WTC11 (cell line): ENCODE data around the gene XRCC1. TPM values are rescaled to one million over a fixed set of nuclear protein-coding genes. Genes with fewer than 3 reads are reported as not detected.
A peak's percentile ranks its signal among the peaks of the same experiment; 100 is the strongest.
"Not testable (repeated sequence)": the region's sequence is repeated elsewhere in the genome, so short reads cannot be mapped to it uniquely, and the experiment has no call there.

ENCODE experiments used
- ATAC-seq: fragments of 200-7000 bp; cut with Tn5 transposase; 2 replicates; pipeline ENCODE4 v1.10.0; 2021; ENCODE audit warnings: mild to moderate bottlenecking, moderate library complexity
- CTCF ChIA-PET: fragments of 300-600 bp; sonication (Branson Sonifier 250); formaldehyde crosslinking; loops from one replicate; lab custom pipeline; 2021; ENCODE audit warnings: antibody characterized with exemption; lab: Charles Lee
- POLR2A ChIA-PET: fragments of 350-600 bp; sonication (Branson Sonifier 250); formaldehyde crosslinking; loops from one replicate; lab custom pipeline; 2021; ENCODE audit warnings: antibody characterized with exemption; lab: Charles Lee
- DNase-seq: peaks from one replicate; pipeline ENCODE4 v3.0.0; 2021; ENCODE audit warnings: low spot score
- H3K27ac Mint-ChIP-seq: 2 replicates; pipeline ENCODE4 v1.8.0; 2021; ENCODE audit warnings: mixed read lengths
- H3K27me3 Mint-ChIP-seq: 2 replicates; pipeline ENCODE4 v1.8.0; 2021; ENCODE audit warnings: low read depth, mild to moderate bottlenecking, moderate library complexity, mixed read lengths
- H3K36me3 Mint-ChIP-seq: 2 replicates; pipeline ENCODE4 v1.8.0; 2021; ENCODE audit warnings: mixed read lengths
- H3K4me1 Mint-ChIP-seq: 2 replicates; pipeline ENCODE4 v1.8.0; 2022; ENCODE audit warnings: mixed read lengths
- H3K4me3 Mint-ChIP-seq: 2 replicates; pipeline ENCODE4 v1.8.0; 2021; ENCODE audit warnings: mild to moderate bottlenecking, moderate library complexity, mixed read lengths
- H3K9me3 Mint-ChIP-seq: 2 replicates; pipeline ENCODE4 v1.8.0; 2021; ENCODE audit warnings: mixed read lengths
- ARID4B ChIP-seq: sonication (generic); formaldehyde crosslinking; IDR thresholded peaks from 2 replicates; pipeline ENCODE4 v1.8.0; 2023; ENCODE audit warnings: missing genetic modification reagents, mild to moderate bottlenecking, borderline replicate concordance
- ATF2 ChIP-seq: sonication (generic); formaldehyde crosslinking; IDR thresholded peaks from 2 replicates; pipeline ENCODE4 v1.8.1; 2022; ENCODE audit warnings: low read depth, missing genetic modification reagents, borderline replicate concordance
- E2F4 ChIP-seq: sonication (generic); formaldehyde crosslinking; IDR thresholded peaks from 2 replicates; pipeline ENCODE4 v1.8.1; 2022; ENCODE audit warnings: low read depth, mild to moderate bottlenecking, moderate library complexity, missing genetic modification reagents, borderline replicate concordance
- E2F5 ChIP-seq: sonication (generic); formaldehyde crosslinking; IDR thresholded peaks from 2 replicates; pipeline ENCODE4 v1.8.1; 2022; ENCODE audit warnings: mild to moderate bottlenecking, moderate library complexity, missing genetic modification reagents
- GABPB1 ChIP-seq: sonication (generic); formaldehyde crosslinking; IDR thresholded peaks from 2 replicates; pipeline ENCODE4 v1.8.1; 2023; ENCODE audit warnings: mild to moderate bottlenecking, missing genetic modification reagents
- JAZF1 ChIP-seq: fragments of 250-450 bp; sonication (Bioruptor Pico); IDR thresholded peaks from 2 replicates; pipeline ENCODE4 v1.9.0; 2021; ENCODE audit warnings: moderate library complexity, mild to moderate bottlenecking, inconsistent platforms
- MAX ChIP-seq: sonication (generic); formaldehyde crosslinking; IDR thresholded peaks from 2 replicates; pipeline ENCODE4 v1.8.0; 2022; ENCODE audit warnings: mild to moderate bottlenecking, missing genetic modification reagents
- ZMAT4 ChIP-seq: fragments of 250-450 bp; sonication (Bioruptor Pico); IDR thresholded peaks from 2 replicates; pipeline ENCODE4 v1.9.0; 2021; ENCODE audit warnings: mild to moderate bottlenecking
- ZNF219 ChIP-seq: sonication (generic); formaldehyde crosslinking; IDR thresholded peaks from 2 replicates; pipeline ENCODE4 v1.8.0; 2023; ENCODE audit warnings: missing genetic modification reagents, mild to moderate bottlenecking, borderline replicate concordance
- ZNF281 ChIP-seq: sonication (generic); formaldehyde crosslinking; IDR thresholded peaks from 2 replicates; pipeline ENCODE4 v1.8.0; 2023; ENCODE audit warnings: mild to moderate bottlenecking, missing genetic modification reagents
- total RNA-seq: library from RNA; stranded (reverse); gene quantifications from 3 replicates; pipeline ENCODE4 v1.2.3, GENCODE V29; 2021

Gene XRCC1
- total RNA-seq, 1 experiment from 2014 or later, result 48.3 TPM

GRCh38 chr19:43589678-43590077 lies 14.4 kb upstream of the XRCC1 start (continued):
- TF ChIP-seq ATF2, result no peak
- TF ChIP-seq ZMAT4 (CRISPR knock-in tag), result no peak
- no peak for TF ChIP-seq ZNF281 (CRISPR knock-in tag)
- TF ChIP-seq E2F5, result no peak
- TF ChIP-seq ZNF219 (CRISPR knock-in tag), result no peak

GRCh38 chr19:43589277-43589676 lies 13.9 kb upstream of the XRCC1 start:
- H3K27ac Mint-ChIP-seq, result no peak overlapping the region
- no peaks in the 10 kb centered on the region for H3K4me1 Mint-ChIP-seq
- no peak for DNase-seq
- peaks cover 23% of the 10 kb centered on the region for H3K36me3 Mint-ChIP-seq
- H3K27me3 Mint-ChIP-seq, result no peaks in the 10 kb centered on the region
- no peak overlapping the region for H3K4me3 Mint-ChIP-seq
- ChIA-PET CTCF (interaction anchor here (1.0 to 2.3 kb wide), 4 partner anchors 34 to 143 kb away, joined by 3 to 10 read pairs (median 4); no protein-coding TSS in a partner anchor), POLR2A (no interaction called here)
- TF ChIP-seq JAZF1 (CRISPR knock-in tag) (no peak), E2F4 (CRISPR knock-in tag) (no peak), ARID4B (CRISPR knock-in tag) (no peak), MAX (CRISPR knock-in tag) (no peak)
- no peak for ATAC-seq
- no peaks in the 10 kb centered on the region for H3K9me3 Mint-ChIP-seq

GRCh38 chr19:43587029-43587428 lies 11.7 kb upstream of the XRCC1 start:
- H3K36me3 Mint-ChIP-seq, result peaks cover 13% of the 10 kb centered on the region; the same call in 1 of the 2 replicates
- TF ChIP-seq GABPB1 (CRISPR knock-in tag), result 0 out of 2 replicates have a peak, but pooled peaks have one; percentile 20
- H3K4me3 Mint-ChIP-seq, H3K9me3 Mint-ChIP-seq, DNase-seq, H3K4me1 Mint-ChIP-seq, H3K27me3 Mint-ChIP-seq, ATAC-seq, H3K27ac Mint-ChIP-seq, POLR2A ChIA-PET: not testable (repeated sequence)
- CTCF ChIA-PET, result interaction anchor here (0.8 to 8.3 kb wide), 3 partner anchors 8 to 65 kb away, joined by 3 to 53 read pairs (median 3); partner anchors contain the start of genes IRGQ and ZNF576
